Esophagus muscularis mucosa (tissue), 3 donors: Measurements from ENCODE around the gene LOXL3.

Experiments
- POLR2A ChIP-seq: fragments of 450-650 bp; IDR thresholded peaks from one replicate; pipeline ENCODE4 v1.6.1; 2017; ENCODE audit warnings: antibody characterized with exemption, moderate library complexity, mild to moderate bottlenecking, low read depth
- TF ChIP-seq, protein P1 (sequence below), 3 experiments: fragments of 200-600 bp in 2 of 3; fragments of 450-650 bp in 1 of 3; sonication (generic) in 2 of 3; IDR thresholded peaks; one replicate each; pipeline ENCODE4 v1.5.1; 2017 to 2019; ENCODE audit warnings: antibody characterized with exemption in 3 of 3, mild to moderate bottlenecking in 2 of 3, moderate library complexity in 1 of 3

DNA sequence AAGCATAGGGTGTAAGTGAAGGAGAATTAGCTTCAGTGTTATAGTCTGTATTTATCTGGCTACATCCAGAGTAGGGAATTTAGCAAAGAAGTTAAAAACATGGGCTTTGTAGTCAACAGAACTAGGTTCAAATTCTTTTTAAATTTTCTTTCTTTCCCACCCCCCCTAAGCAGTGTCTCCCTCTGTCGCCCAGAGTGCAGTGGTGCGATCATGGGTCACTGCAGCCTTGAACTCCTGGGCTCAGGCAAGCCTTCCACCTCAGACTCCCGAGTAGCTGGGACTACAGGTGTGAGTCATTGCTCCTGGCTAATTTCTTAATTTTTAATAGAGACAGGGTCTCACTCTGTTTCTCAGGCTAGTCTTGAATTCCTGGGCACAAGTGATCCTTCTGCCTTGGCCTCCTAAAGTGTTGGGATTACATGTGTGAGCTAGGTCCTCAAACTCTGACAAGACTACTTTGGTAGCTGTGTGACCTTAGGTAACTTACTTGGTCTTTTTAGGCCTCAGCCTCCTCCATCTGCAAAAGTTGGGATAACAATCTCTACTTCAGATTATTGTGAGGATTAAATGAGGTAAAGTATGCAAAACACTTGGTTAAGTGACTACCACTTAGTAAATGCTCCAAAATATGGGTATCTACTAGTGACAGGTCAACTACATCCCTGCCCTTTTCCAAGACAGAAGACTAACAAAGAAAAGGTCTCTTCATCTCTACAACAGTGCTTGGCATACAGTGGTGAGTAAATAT is 18.6 kb upstream of the LOXL3 start:
- TF ChIP-seq, protein P1, sequence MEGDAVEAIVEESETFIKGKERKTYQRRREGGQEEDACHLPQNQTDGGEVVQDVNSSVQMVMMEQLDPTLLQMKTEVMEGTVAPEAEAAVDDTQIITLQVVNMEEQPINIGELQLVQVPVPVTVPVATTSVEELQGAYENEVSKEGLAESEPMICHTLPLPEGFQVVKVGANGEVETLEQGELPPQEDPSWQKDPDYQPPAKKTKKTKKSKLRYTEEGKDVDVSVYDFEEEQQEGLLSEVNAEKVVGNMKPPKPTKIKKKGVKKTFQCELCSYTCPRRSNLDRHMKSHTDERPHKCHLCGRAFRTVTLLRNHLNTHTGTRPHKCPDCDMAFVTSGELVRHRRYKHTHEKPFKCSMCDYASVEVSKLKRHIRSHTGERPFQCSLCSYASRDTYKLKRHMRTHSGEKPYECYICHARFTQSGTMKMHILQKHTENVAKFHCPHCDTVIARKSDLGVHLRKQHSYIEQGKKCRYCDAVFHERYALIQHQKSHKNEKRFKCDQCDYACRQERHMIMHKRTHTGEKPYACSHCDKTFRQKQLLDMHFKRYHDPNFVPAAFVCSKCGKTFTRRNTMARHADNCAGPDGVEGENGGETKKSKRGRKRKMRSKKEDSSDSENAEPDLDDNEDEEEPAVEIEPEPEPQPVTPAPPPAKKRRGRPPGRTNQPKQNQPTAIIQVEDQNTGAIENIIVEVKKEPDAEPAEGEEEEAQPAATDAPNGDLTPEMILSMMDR (IDR thresholded peaks at IDR 0.05): no peak
- TF ChIP-seq POLR2A: no peak
